ENCODE results near the gene PPP1R13B. TPM values are rescaled to one million over a fixed set of nuclear protein-coding genes. Genes with fewer than 3 reads are reported as not detected.
"Not testable (repeated sequence)": the region's sequence is repeated elsewhere in the genome, so short reads cannot be mapped to it uniquely, and the experiment has no call there.

The PPP1R13B gene
- total RNA-seq, 1 donor from 2014 or later = 2.5 TPM

DNA sequence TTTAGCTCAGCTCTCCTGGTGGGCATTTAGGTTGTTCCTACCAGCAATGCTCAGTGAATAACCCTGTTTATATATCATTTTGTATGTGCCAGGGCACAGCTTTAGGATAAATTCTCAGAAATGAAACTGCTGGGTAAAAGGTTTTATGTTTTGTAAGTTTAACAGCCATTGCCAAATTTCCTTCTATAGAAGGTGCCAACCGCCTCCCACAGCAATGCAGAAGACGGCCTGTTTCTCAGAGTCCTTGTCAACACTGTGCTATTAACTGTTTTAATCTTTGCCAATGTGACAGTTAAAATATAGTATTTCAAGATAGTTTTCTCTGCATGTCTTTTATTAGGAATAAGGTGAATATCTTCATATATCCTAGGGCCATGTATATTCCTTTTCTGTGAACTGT is 65.0 kb downstream of the PPP1R13B start:
- TF ChIP-seq, protein P1, sequence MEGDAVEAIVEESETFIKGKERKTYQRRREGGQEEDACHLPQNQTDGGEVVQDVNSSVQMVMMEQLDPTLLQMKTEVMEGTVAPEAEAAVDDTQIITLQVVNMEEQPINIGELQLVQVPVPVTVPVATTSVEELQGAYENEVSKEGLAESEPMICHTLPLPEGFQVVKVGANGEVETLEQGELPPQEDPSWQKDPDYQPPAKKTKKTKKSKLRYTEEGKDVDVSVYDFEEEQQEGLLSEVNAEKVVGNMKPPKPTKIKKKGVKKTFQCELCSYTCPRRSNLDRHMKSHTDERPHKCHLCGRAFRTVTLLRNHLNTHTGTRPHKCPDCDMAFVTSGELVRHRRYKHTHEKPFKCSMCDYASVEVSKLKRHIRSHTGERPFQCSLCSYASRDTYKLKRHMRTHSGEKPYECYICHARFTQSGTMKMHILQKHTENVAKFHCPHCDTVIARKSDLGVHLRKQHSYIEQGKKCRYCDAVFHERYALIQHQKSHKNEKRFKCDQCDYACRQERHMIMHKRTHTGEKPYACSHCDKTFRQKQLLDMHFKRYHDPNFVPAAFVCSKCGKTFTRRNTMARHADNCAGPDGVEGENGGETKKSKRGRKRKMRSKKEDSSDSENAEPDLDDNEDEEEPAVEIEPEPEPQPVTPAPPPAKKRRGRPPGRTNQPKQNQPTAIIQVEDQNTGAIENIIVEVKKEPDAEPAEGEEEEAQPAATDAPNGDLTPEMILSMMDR (IDR thresholded peaks at IDR 0.05) = no peak
- TF ChIP-seq EZH2phosphoT487 (IDR thresholded peaks at IDR 0.05) (no peak), EZH2 (IDR thresholded peaks at IDR 0.05) (no peak)
- DNase-seq (ENCODE audit: low spot score) = no peak
- H3K27me3 Mint-ChIP-seq (ENCODE audit: insufficient read depth, low read depth) = peaks cover 2% of the 10 kb centered on the region
- Histone ChIP-seq H3K27ac (no peak overlapping the region), H3K4me2 (no peak overlapping the region), H3K9ac (no peak overlapping the region), H4K20me1 (ENCODE audit: low read depth) (no peaks in the 10 kb centered on the region), H3K4me1 (no peaks in the 10 kb centered on the region), H2AFZ (replicated peaks) (no peak overlapping the region), H3K36me3 (no peaks in the 10 kb centered on the region), H3F3A (ENCODE audit: low read depth) (no peaks in the 10 kb centered on the region), H3K27me3 (no peaks in the 10 kb centered on the region), H3K79me2 (ENCODE audit: low read depth) (no peaks in the 10 kb centered on the region), H3K9me3 (ENCODE audit: low read depth) (no peaks in the 10 kb centered on the region), H3K4me3 (no peak overlapping the region)
- no peak overlapping the region for H3K27ac Mint-ChIP-seq
- H3K4me3 Mint-ChIP-seq = no peak overlapping the region
- H3K4me1 Mint-ChIP-seq = no peaks in the 10 kb centered on the region
- peaks cover 2% of the 10 kb centered on the region for H3K36me3 Mint-ChIP-seq
- no peaks in the 10 kb centered on the region for H3K9me3 Mint-ChIP-seq

DNA sequence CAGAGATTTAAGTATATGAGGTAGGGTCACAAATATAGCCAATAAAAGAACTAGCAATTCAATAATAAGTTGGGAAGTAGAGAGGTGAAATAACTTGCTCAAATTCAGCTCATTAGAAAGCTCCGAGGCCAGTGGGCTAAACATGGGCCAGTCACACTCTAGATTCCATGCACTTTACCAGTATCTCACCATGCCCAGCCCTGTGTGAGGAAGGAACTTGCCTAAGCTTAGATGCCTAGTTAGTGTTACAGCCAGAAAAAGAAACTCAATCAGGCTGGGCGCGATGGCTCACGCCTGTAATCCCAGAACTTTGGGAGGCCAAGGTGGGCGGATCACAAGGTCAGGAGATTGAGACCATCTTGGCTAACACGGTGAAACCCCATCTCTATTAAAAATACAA is 71.1 kb downstream of the PPP1R13B start:
- not testable (repeated sequence) for H2AFZ ChIP-seq (replicated peaks); H3K4me2 ChIP-seq; H3K4me1 Mint-ChIP-seq; H3K79me2 ChIP-seq (ENCODE audit: low read depth); H3K4me1 ChIP-seq; DNase-seq (ENCODE audit: low spot score); H3F3A ChIP-seq (ENCODE audit: low read depth); H3K27ac Mint-ChIP-seq; H3K27me3 Mint-ChIP-seq (ENCODE audit: insufficient read depth, low read depth); H4K20me1 ChIP-seq (ENCODE audit: low read depth); H3K36me3 Mint-ChIP-seq; H3K27me3 ChIP-seq; H3K9me3 Mint-ChIP-seq; H3K9ac ChIP-seq; H3K27ac ChIP-seq; H3K9me3 ChIP-seq (ENCODE audit: low read depth); H3K36me3 ChIP-seq; H3K4me3 Mint-ChIP-seq; H3K4me3 ChIP-seq

DNA sequence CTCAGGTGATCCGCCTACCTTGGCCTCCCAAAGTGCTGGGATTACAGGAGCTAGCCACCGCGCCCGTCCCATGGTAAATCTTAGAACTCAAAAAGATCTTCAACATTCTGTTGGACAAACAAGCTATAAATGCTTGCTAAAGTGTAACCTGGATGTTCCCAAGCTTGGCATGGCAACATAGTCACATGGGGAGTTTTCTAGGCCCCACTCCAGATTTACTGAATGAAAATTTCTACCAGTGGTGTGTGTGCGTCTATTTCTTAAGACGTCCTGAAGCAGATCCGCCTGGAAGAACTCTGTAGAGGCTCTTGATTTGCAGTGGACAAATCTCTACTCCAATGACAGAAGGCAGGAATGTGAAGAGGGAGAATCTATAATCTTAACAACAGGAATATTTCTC is 71.9 kb downstream of the PPP1R13B start:
- H3K4me3 Mint-ChIP-seq = no peak overlapping the region
- H4K20me1 ChIP-seq (ENCODE audit: low read depth) = no peaks in the 10 kb centered on the region
- TF ChIP-seq EZH2 (IDR thresholded peaks at IDR 0.05) (no peak), EZH2phosphoT487 (IDR thresholded peaks at IDR 0.05) (no peak)
- TF ChIP-seq, protein P1 (IDR thresholded peaks at IDR 0.05) = no peak

DNA sequence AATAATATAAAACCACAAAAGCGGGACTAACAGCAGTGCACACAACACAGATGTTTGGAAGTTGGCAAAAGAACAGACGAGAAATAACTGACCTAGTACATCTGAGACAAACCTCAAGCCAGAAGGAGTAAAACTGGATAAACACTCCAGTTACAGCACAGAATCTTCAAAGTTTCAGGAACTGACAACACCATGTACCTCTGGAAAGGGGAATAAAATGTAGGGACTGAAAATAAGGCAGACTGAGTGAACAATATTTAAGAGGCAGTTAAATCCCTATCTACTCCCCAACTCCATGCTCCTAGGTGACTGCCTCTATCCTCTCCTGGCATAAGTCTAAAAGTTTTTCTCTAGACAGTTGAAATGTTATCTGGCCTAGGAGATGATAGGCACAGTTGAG is 73.9 kb downstream of the PPP1R13B start:
- no peaks in the 10 kb centered on the region for H3K79me2 ChIP-seq (ENCODE audit: low read depth)
- TF ChIP-seq, protein P1 (IDR thresholded peaks at IDR 0.05) = no peak
- TF ChIP-seq EZH2phosphoT487 (IDR thresholded peaks at IDR 0.05) (no peak), EZH2 (IDR thresholded peaks at IDR 0.05) (no peak)
- H3K27ac ChIP-seq = no peak overlapping the region
- no peaks in the 10 kb centered on the region for H3K36me3 ChIP-seq
- no peak overlapping the region for H3K4me3 ChIP-seq
- peaks cover 7% of the 10 kb centered on the region for H3K9me3 Mint-ChIP-seq
- peaks cover 4% of the 10 kb centered on the region for H3K9me3 ChIP-seq (ENCODE audit: low read depth)
- H3K36me3 Mint-ChIP-seq = peaks cover 3% of the 10 kb centered on the region
- H3K4me3 Mint-ChIP-seq = no peak overlapping the region
- DNase-seq (ENCODE audit: low spot score) = no peak
- no peaks in the 10 kb centered on the region for H3F3A ChIP-seq (ENCODE audit: low read depth)
- no peak overlapping the region for H3K27ac Mint-ChIP-seq
- peaks cover 2% of the 10 kb centered on the region for H3K27me3 Mint-ChIP-seq (ENCODE audit: insufficient read depth, low read depth)
- H3K4me1 ChIP-seq = no peaks in the 10 kb centered on the region
- no peak overlapping the region for H3K9ac ChIP-seq
- no peaks in the 10 kb centered on the region for H3K4me1 Mint-ChIP-seq
- no peak overlapping the region for H2AFZ ChIP-seq (replicated peaks)
- no peaks in the 10 kb centered on the region for H3K27me3 ChIP-seq
- H3K4me2 ChIP-seq = no peak overlapping the region
- no peaks in the 10 kb centered on the region for H4K20me1 ChIP-seq (ENCODE audit: low read depth)

More for the DNA sequence above, 71.9 kb downstream of the PPP1R13B start:
- H3K36me3 Mint-ChIP-seq = peaks cover 5% of the 10 kb centered on the region
- H3K4me1 ChIP-seq = no peaks in the 10 kb centered on the region
- no peaks in the 10 kb centered on the region for H3K36me3 ChIP-seq
- no peak overlapping the region for H2AFZ ChIP-seq (replicated peaks)
- no peak for DNase-seq (ENCODE audit: low spot score)
- no peaks in the 10 kb centered on the region for H3K27me3 ChIP-seq
- no peak overlapping the region for H3K27ac Mint-ChIP-seq
- no peak overlapping the region for H3K4me2 ChIP-seq
- peaks cover 7% of the 10 kb centered on the region for H3K9me3 Mint-ChIP-seq
- peaks cover 4% of the 10 kb centered on the region for H3K9me3 ChIP-seq (ENCODE audit: low read depth)
- H3K4me3 ChIP-seq = no peak overlapping the region
- H3K9ac ChIP-seq = no peak overlapping the region
- no peaks in the 10 kb centered on the region for H3F3A ChIP-seq (ENCODE audit: low read depth)
- no peaks in the 10 kb centered on the region for H3K79me2 ChIP-seq (ENCODE audit: low read depth)
- no peaks in the 10 kb centered on the region for H3K4me1 Mint-ChIP-seq
- H3K27me3 Mint-ChIP-seq (ENCODE audit: insufficient read depth, low read depth) = peaks cover 1% of the 10 kb centered on the region
- no peak overlapping the region for H3K27ac ChIP-seq
